GM21576 (cell line): ENCODE results near the gene IMMP2L.
"Not testable (repeated sequence)": the region's sequence is repeated elsewhere in the genome, so short reads cannot be mapped to it uniquely, and the experiment has no call there.

Source experiments
- ATAC-seq: cut with Tn5 transposase; IDR thresholded peaks from one replicate; pipeline ENCODE4 v1.9.1; 2021; ENCODE audit warnings: mild to moderate bottlenecking, moderate library complexity; ENCODE audit not compliant: unreplicated experiment

Gene IMMP2L

DNA sequence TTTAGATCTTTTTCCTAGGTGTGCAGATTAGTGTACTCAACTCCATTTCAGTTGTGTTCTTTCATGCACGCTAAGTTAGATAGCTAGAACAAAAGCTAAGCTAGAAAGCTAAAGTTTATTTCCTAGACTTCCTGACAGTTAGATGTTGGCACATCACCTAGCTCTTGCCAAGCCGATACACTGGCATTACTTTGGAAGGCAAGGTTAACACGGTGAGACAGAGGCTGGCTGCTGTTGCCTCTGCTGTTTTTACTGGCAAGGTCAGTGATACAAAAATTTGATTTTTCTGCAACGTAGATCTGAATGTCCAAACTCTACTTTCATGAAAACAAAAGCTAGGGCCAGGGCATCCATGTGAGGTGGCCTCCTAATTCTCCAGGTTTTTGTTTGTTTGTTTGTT lies 203.4 kb downstream of the IMMP2L start:
- ATAC-seq, result no peak

- ATAC-seq, result no peak
Observed at GRCh38 chr7:111357691-111358090, 204.6 kb downstream of the IMMP2L start.

- ATAC-seq, result no peak
Observed at GRCh38 chr7:111356941-111357340, 205.4 kb downstream of the IMMP2L start.

DNA sequence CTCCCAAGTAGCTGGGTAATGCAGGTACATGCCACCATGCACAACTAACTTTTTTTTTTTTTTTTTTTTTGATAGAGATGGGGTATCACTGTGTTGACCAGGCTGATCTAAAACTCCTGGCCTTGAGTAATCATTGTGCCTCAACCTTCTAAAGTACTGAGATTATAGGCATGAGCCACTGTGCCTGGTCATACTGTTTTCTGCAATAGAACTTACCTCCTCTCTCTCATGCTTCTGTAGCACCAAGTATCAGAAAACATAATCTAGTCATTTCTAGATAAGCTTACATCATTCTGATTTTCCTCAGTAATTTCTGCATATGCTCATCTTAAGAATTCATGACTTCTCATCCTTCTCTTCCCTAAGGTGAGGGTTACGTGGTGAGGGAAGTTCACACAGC lies 210.0 kb downstream of the IMMP2L start:
- ATAC-seq, result no peak

DNA sequence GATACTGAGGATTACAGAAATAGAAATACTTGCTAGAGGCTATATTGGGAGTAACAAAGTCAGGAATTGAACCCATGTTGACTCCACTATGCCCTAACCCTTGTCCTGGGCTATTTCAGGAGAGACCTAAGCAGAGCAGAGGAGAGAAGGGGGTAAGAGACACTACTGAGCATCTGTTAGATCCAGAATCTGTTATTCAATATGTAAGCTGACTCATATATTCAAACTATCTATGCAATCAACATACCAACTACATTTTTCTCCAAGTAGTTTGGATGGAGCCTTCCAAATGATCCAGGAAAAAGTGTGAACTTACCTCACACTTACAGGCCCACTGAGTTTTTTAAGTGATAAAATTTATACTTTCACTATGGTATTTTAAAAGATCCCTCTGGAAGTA lies 216.1 kb downstream of the IMMP2L start:
- ATAC-seq, result no peak

DNA sequence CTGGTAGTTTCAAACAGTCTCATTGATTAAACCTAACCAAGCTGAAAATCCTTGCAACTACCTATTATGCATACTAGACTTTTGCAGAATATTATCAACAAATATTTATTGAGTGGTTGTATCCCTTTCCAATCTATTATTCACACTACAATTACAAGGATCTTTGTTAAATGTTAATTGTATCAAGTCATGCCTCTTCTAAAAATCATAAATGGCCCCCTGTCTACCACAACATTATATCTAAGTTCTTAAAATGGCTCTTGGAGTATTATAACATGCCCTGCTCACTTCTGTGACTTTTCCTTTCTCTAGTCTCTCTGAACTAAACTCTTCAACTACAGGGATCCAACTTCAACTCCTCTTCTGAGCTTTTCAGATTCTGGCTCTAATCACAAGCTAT lies 219.3 kb downstream of the IMMP2L start:
- ATAC-seq, result no peak

DNA sequence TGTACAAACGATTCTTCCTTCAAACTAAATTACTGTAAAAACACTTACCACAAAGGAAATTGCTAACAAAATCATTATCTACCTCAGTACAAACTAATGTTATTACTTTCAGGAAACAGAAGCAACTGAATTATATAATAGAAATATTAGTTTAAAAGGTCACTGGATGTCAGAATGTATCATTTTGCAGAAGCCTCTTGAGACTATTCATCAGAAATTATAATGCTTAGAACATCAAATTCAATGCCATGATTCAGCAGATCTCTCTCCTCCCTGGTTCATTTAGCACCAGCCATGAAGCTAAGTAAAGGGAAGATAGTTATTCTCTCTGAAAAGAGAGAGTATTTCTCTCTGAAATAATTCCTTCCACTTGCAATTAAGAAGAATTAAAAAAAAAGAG lies 223.3 kb downstream of the IMMP2L start:
- no peak for ATAC-seq

DNA sequence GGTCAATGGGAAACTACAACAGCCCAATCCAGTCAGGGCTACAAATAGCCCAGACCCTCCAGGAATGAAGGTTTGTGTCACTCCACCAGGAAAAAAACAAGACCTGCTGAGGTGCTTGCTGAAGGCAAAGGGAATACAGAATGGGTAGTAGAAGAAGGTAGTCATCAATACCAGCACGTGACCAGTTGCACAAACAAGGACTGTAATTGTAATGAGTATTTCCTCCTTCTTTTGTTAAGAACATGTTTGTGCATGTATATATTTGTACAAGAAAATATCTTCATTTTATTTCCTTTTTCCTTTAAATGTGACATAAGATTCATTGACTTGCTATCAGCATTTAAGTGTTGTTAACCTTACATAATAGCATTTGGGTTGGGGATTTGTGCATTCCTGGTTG lies 229.3 kb downstream of the IMMP2L start:
- no peak for ATAC-seq

DNA sequence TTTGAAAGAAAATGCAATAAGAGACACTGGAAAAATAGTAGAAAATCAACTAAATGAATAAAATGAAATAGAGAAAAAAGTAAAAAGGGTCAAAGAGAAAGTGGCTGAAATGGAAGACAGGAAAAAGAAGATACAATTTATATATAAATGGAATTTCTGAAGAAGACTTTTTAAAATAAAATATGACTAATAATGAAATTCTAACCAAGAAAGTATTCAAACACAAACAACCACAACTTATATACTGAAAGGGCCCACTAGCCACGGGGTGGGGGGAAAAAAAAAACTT lies 232.1 kb downstream of the IMMP2L start:
- no peak for ATAC-seq

GRCh38 chr7:111329367-111330234 lies 232.7 kb downstream of the IMMP2L start:
- ATAC-seq, result peak; percentile 54

- ATAC-seq, result no peak
Observed at GRCh38 chr7:111328487-111328886, 233.8 kb downstream of the IMMP2L start.

DNA sequence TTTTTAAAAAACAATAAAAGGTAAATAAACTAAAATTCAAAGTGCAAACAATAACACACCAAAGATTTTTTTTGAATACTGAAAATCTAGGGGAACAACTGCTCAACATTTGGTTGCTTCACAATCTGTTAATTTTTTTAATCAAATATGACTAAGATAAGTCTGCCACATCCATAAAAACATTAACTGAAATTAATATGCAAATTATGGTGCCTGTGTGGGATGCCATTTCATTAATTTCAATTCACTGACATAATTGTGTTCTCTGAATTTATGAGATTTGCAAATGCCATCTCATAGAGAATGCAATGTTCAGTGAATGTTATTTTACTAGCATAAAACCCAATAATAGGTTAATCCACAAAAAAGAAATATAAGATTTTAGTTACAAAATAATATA lies 237.5 kb downstream of the IMMP2L start:
- no peak for ATAC-seq

DNA sequence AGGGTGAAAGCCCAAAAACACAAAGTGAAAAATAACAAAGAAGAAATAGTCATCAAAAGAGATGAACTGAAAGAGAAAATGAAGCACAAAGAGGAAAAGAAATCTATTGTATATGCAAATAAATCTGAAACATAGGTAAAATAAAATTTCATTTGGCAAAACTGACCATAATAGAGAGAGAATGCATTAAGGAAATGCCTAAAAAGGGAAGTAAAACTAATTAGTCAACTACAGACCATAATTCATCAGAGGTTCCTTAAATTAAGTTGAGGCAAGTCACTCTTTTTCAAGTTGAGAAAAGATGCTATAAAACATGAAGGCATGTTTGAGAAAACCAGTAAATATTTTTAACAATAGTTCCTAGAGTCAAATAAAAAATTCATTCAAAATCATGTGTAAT lies 238.1 kb downstream of the IMMP2L start:
- peak; percentile 58 for ATAC-seq

DNA sequence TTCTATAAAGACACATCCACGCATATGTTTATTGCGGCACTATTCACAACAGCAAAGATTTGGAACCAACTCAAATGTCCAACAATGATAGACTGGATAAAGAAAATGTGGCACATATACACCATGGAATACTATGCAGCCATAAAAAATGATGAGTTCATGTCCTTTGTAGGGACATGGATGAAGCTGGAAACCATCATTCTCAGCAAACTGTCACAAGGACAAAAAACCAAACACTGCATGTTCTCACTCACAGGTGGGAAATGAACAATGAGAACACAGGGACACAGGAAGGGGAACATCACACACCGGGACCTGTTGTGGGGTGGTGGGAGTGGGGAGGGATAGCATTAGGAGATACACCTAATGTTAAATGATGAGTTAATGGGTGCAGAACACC lies 238.6 kb downstream of the IMMP2L start:
- not testable (repeated sequence) for ATAC-seq

DNA sequence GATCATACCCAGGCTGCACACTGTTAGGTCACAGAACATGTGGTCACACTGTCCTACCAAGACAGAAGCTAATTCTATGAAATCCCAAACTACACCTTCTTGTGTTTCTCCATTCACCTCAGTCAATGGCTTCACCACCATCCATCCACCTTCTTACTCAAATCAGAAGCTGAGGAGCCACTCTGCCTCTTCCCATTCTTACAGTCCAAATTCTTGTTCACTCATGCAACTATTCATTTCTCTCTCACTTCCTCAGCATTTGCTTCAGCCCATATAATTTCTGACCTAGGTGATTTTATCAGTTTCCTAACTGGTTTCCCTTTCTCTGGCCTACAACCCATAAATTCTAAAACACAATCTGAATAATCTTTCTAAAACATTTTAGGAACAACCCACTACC lies 242.2 kb downstream of the IMMP2L start:
- ATAC-seq, result no peak

- ATAC-seq, result no peak
Observed at GRCh38 chr7:111312966-111313365, 249.3 kb downstream of the IMMP2L start.

- no peak for ATAC-seq
Observed at GRCh38 chr7:111308691-111309090, 253.6 kb downstream of the IMMP2L start.

DNA sequence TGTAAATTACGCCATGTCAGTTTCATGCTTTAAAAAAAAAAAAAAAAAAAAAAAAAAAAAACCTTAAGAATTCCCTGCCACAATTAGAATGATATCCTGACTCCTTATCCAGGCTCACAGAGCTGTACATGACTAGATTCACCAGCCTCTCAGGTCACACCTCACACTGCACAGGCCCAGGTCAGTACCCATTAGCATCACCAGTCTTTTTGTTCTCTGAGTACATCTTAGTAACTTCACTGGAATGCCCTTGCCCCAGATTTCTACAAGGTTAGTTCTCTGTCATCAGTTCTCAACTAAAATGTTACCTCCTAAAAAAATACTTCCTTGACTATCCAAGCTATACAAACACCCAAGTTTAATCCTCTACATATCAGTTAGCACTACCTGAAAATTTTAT lies 260.4 kb downstream of the IMMP2L start:
- no peak for ATAC-seq

GRCh38 chr7:111294494-111294893 lies 267.8 kb downstream of the IMMP2L start:
- no peak for ATAC-seq

- no peak for ATAC-seq
Observed at GRCh38 chr7:111292026-111292470, 270.2 kb downstream of the IMMP2L start.

- ATAC-seq, result no peak
Observed at GRCh38 chr7:111290982-111291381, 271.3 kb downstream of the IMMP2L start.

GRCh38 chr7:111290419-111290818 lies 271.9 kb downstream of the IMMP2L start:
- no peak for ATAC-seq

- ATAC-seq, result not testable (repeated sequence)
Observed at GRCh38 chr7:111288441-111288840, 273.9 kb downstream of the IMMP2L start.
